Measurements from ENCODE around the gene NFIX. TPM values are rescaled to one million over a fixed set of nuclear protein-coding genes. Genes with fewer than 3 reads are reported as not detected.

Gene NFIX
- total RNA-seq, 1 donor from 2014 or later = 76.5 TPM

DNA sequence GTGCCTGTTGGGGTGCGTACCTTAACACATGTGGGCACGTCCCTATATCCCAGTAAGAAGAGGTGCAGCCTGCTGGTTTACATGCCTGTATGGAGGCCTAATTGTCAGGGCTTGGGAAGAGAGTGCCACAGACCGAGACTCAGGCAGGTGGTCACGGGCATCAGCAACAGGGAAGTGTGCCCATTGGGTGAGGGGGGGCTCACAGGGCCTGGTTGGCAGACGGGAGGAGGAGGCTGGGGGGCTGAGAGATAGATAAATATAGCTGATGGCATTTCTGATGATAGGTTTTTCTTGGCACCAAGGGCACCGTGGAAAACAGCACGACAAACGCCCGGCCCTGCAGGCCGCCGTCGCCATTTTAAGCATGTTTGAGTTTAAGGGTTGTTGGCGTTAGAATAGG lies 37.6 kb downstream of the NFIX start:
- TF ChIP-seq, protein P1, sequence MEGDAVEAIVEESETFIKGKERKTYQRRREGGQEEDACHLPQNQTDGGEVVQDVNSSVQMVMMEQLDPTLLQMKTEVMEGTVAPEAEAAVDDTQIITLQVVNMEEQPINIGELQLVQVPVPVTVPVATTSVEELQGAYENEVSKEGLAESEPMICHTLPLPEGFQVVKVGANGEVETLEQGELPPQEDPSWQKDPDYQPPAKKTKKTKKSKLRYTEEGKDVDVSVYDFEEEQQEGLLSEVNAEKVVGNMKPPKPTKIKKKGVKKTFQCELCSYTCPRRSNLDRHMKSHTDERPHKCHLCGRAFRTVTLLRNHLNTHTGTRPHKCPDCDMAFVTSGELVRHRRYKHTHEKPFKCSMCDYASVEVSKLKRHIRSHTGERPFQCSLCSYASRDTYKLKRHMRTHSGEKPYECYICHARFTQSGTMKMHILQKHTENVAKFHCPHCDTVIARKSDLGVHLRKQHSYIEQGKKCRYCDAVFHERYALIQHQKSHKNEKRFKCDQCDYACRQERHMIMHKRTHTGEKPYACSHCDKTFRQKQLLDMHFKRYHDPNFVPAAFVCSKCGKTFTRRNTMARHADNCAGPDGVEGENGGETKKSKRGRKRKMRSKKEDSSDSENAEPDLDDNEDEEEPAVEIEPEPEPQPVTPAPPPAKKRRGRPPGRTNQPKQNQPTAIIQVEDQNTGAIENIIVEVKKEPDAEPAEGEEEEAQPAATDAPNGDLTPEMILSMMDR (IDR thresholded peaks at IDR 0.05) = no peak
- Histone ChIP-seq H3K36me3 (no peaks in the 10 kb centered on the region), H3K27ac (peak overlapping the region; percentile 95 to 97), H3K27me3 (no peaks in the 10 kb centered on the region), H3K4me1 (peaks cover 36 to 93% of the 10 kb centered on the region in 2 donors), H3K4me3 (peak overlapping the region in 1 of 2 donors; percentile 40), H3K9me3 (no peaks in the 10 kb centered on the region)
- intact Hi-C loops (cut with DNase I) = no loop called here
- no peak for DNase-seq (ENCODE audit: low spot score in 2 of 2)

- Histone ChIP-seq H3K27me3 (no peaks in the 10 kb centered on the region), H3K4me3 (no peak overlapping the region), H3K4me1 (peaks cover 40 to 93% of the 10 kb centered on the region in 2 donors), H3K36me3 (no peaks in the 10 kb centered on the region), H3K27ac (peak overlapping the region; percentile 95 to 97), H3K9me3 (no peaks in the 10 kb centered on the region)
- intact Hi-C loops (cut with DNase I) = no loop called here
- no peak for DNase-seq (ENCODE audit: low spot score in 2 of 2)
- TF ChIP-seq, protein P1 (IDR thresholded peaks at IDR 0.05) = no peak
Measured at GRCh38 chr19:13033244-13033643, 38.0 kb downstream of the NFIX start.

- Histone ChIP-seq H3K4me1 (peaks cover 45 to 94% of the 10 kb centered on the region in 2 donors), H3K9me3 (no peaks in the 10 kb centered on the region), H3K36me3 (no peaks in the 10 kb centered on the region), H3K4me3 (peak overlapping the region in 1 of 2 donors; percentile 18), H3K27me3 (no peaks in the 10 kb centered on the region), H3K27ac (peak overlapping the region; percentile 95 to 97)
- peak in 1 of 2 donors; percentile 87 for DNase-seq (ENCODE audit: low spot score in 2 of 2)
- TF ChIP-seq, protein P1 (IDR thresholded peaks at IDR 0.05) = peak; percentile 67 to 73 (median 69)
- intact Hi-C loops (cut with DNase I) = loop anchor here (1.0 kb wide), 1 partner anchor 26 kb away; no protein-coding TSS in a partner anchor
Measured at GRCh38 chr19:13033819-13034611, 38.7 kb downstream of the NFIX start.

DNA sequence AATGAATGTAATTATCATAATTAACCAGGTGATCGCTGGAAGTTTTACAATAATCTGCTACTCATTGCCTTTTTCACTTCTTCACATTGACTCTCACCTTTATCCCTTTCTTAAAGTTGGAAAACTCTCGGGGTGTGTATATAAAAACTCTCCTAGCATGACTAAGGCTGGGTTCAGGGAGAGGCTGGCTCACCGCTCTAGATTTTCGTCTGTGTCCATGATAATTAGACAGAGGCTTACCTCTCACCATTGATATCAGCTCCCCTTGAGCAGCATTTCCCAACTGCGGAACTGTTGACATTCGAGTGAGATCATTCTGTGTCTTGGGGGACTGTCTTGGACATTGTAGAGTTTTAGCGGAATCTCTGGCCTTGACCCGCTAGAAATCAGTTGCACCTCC lies 39.4 kb downstream of the NFIX start:
- peak overlapping the region in 1 of 2 donors; percentile 8 for H3K4me3 ChIP-seq
- no peaks in the 10 kb centered on the region for H3K9me3 ChIP-seq
- no peaks in the 10 kb centered on the region for H3K36me3 ChIP-seq
- DNase-seq (ENCODE audit: low spot score in 2 of 2) = no peak
- intact Hi-C loops (cut with DNase I) = loop anchor here (1.0 kb wide), 1 partner anchor 26 kb away; no protein-coding TSS in a partner anchor
- no peaks in the 10 kb centered on the region for H3K27me3 ChIP-seq
- peak overlapping the region; percentile 95 to 97 for H3K27ac ChIP-seq
- TF ChIP-seq, protein P1 (IDR thresholded peaks at IDR 0.05) = no peak
- H3K4me1 ChIP-seq = peaks cover 47 to 94% of the 10 kb centered on the region in 2 donors

- peak overlapping the region; percentile 95 to 97 for H3K27ac ChIP-seq
- TF ChIP-seq, protein P1 (IDR thresholded peaks at IDR 0.05) = no peak
- DNase-seq (ENCODE audit: low spot score in 2 of 2) = no peak
- H3K4me1 ChIP-seq = peaks cover 55 to 95% of the 10 kb centered on the region in 2 donors
- H3K9me3 ChIP-seq = no peaks in the 10 kb centered on the region
- no peaks in the 10 kb centered on the region for H3K36me3 ChIP-seq
- H3K4me3 ChIP-seq = peak overlapping the region in 1 of 2 donors; percentile 8
- H3K27me3 ChIP-seq = no peaks in the 10 kb centered on the region
- intact Hi-C loops (cut with DNase I) = no loop called here
Measured at GRCh38 chr19:13035820-13036365, 40.6 kb downstream of the NFIX start.
